ENCODE measurements around the gene DYNC2H1. TPM values are rescaled to one million over a fixed set of nuclear protein-coding genes. Genes with fewer than 3 reads are reported as not detected.

The DYNC2H1 gene
- total and polyA plus RNA-seq, 2 donors (not counting 1 experiment from before 2014, with no cell fraction given) = 20.1 to 65.9 TPM

DNA sequence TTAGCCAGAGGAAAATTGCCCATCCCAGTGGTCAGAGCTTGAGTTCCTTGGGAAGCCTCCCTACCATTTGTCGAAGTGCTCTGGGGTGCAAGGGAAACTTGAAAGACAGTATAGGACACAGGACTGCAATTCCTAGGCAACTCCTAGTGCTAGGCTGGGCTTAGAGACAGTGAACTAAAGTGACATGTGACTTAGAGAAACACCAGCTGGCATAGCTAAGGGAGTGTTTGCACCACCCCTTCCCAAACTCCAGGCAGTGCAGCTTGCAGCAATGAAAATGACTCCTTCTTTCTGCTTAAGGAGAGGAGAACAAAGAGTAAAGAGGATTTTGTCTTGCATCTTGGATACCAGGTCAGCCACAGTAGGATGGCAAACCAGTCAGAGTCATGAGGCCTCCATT, 388.0 kb downstream of the DYNC2H1 start:
- no peak overlapping the region for H3K27ac ChIP-seq (ENCODE audit: insufficient read depth, low read length)
- H3K27me3 ChIP-seq (ENCODE audit: control insufficient read depth, insufficient read depth, low read length) = no peaks in the 10 kb centered on the region
- H3K36me3 ChIP-seq (ENCODE audit: control insufficient read depth, insufficient read depth, low read length) = no peaks in the 10 kb centered on the region
- H3K9ac ChIP-seq (ENCODE audit: insufficient read depth, low read length) = no peak overlapping the region
- no peaks in the 10 kb centered on the region for H3K4me1 ChIP-seq (ENCODE audit: control insufficient read depth, extremely low read depth, insufficient read depth, low read length)
- no peak overlapping the region for H3K4me2 ChIP-seq (ENCODE audit: extremely low read depth, insufficient read depth, low read length)
- no peaks in the 10 kb centered on the region for H4K20me1 ChIP-seq (ENCODE audit: control insufficient read depth, extremely low read depth, insufficient read depth, low read length)
- no peak overlapping the region for H2AFZ ChIP-seq (ENCODE audit: low read length)
- no peak overlapping the region for H3K4me3 ChIP-seq (replicated peaks in 1 of 4; ENCODE audit: control extremely low read depth in 1 of 4, insufficient read depth in 1 of 4, low read depth in 3 of 4, low read length in 4 of 4)
- TF ChIP-seq EZH2 (IDR thresholded peaks at IDR 0.05; ENCODE audit: low read length, missing control alignments) = no peak
- TF ChIP-seq, protein P1, sequence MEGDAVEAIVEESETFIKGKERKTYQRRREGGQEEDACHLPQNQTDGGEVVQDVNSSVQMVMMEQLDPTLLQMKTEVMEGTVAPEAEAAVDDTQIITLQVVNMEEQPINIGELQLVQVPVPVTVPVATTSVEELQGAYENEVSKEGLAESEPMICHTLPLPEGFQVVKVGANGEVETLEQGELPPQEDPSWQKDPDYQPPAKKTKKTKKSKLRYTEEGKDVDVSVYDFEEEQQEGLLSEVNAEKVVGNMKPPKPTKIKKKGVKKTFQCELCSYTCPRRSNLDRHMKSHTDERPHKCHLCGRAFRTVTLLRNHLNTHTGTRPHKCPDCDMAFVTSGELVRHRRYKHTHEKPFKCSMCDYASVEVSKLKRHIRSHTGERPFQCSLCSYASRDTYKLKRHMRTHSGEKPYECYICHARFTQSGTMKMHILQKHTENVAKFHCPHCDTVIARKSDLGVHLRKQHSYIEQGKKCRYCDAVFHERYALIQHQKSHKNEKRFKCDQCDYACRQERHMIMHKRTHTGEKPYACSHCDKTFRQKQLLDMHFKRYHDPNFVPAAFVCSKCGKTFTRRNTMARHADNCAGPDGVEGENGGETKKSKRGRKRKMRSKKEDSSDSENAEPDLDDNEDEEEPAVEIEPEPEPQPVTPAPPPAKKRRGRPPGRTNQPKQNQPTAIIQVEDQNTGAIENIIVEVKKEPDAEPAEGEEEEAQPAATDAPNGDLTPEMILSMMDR (conservative IDR thresholded peaks at IDR 0.05 in 1 of 2, IDR thresholded peaks at IDR 0.05 in 1 of 2; ENCODE audit: low read depth in 1 of 2, low read length in 2 of 2) = no peak
- H3K79me2 ChIP-seq (ENCODE audit: control insufficient read depth, insufficient read depth, low read length) = no peaks in the 10 kb centered on the region
- no peaks in the 10 kb centered on the region for H3K9me3 ChIP-seq (ENCODE audit: control insufficient read depth, insufficient read depth, low read depth, low read length)
- peak in 1 of 2 donors; percentile 10 for DNase-seq (ENCODE audit: low read depth in 2 of 2)

DNA sequence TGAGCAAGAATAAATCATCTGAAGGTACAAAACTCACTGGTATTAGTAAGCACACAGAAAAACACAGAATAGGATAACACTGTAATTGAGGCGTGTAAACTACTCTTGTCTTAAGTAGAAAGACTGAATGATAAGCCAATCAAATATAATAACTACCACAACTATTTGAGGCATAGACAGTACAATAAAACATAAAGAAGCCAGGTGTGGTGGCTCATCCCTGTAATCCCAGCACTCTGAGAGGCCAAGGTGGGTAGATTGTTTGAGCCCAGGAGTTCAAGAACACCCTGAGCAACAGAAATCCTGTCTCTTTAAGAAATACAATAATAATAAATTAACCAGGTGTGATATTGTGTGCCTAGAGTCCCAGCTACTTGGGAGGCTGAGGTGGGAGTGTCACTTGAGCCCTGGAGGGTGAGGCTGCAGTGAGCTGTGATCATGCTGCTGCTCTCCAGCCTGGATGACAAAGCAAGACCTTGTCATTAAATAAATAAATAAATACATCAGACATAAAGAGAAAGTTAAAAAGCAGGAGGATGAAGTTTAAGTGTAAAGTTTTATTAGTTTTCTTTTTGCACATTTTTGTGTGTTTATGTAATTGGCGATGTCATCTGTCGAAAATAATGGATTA, 390.6 kb downstream of the DYNC2H1 start:
- no peak for DNase-seq (ENCODE audit: low read depth in 2 of 2)
- H4K20me1 ChIP-seq (ENCODE audit: control insufficient read depth, extremely low read depth, insufficient read depth, low read length) = no peaks in the 10 kb centered on the region

DNA sequence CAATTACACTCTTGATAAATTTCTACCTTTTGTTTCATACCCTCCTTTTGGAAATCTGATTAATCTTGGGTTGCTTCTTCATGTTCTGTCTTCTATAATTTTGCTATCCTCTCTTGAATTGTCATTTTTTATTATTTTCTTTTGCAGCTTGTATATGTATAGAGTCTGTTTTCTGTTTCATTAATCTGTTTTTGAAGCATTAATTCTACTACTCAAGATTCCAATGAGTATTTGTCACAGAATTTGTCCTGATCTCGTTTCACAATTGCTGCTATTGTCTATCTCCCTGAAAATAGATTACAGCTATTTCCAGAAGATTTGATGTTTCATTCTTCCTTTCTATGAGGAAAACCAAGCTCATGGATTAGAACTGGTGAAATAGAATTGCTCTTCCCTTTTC, 406.1 kb downstream of the DYNC2H1 start:
- Histone ChIP-seq H3K27me3 (ENCODE audit: control insufficient read depth, insufficient read depth, low read length) (no peaks in the 10 kb centered on the region), H2AFZ (ENCODE audit: low read length) (no peak overlapping the region), H3K4me3 (replicated peaks in 1 of 4; ENCODE audit: control extremely low read depth in 1 of 4, insufficient read depth in 1 of 4, low read depth in 3 of 4, low read length in 4 of 4) (no peak overlapping the region), H3K9ac (ENCODE audit: insufficient read depth, low read length) (no peak overlapping the region), H3K9me3 (ENCODE audit: control insufficient read depth, insufficient read depth, low read depth, low read length) (no peaks in the 10 kb centered on the region), H3K36me3 (ENCODE audit: control insufficient read depth, insufficient read depth, low read length) (no peaks in the 10 kb centered on the region), H3K27ac (ENCODE audit: insufficient read depth, low read length) (no peak overlapping the region), H4K20me1 (ENCODE audit: control insufficient read depth, extremely low read depth, insufficient read depth, low read length) (no peaks in the 10 kb centered on the region), H3K4me1 (ENCODE audit: control insufficient read depth, extremely low read depth, insufficient read depth, low read length) (no peaks in the 10 kb centered on the region), H3K79me2 (ENCODE audit: control insufficient read depth, insufficient read depth, low read length) (no peaks in the 10 kb centered on the region), H3K4me2 (ENCODE audit: extremely low read depth, insufficient read depth, low read length) (no peak overlapping the region)
- no peak for TF ChIP-seq EZH2 (IDR thresholded peaks at IDR 0.05; ENCODE audit: low read length, missing control alignments)
- TF ChIP-seq, protein P1 (conservative IDR thresholded peaks at IDR 0.05 in 1 of 2, IDR thresholded peaks at IDR 0.05 in 1 of 2; ENCODE audit: low read depth in 1 of 2, low read length in 2 of 2) = no peak
- no peak for DNase-seq (ENCODE audit: low read depth in 2 of 2)

More for the DNA sequence above, 390.6 kb downstream of the DYNC2H1 start:
- no peaks in the 10 kb centered on the region for H3K36me3 ChIP-seq (ENCODE audit: control insufficient read depth, insufficient read depth, low read length)
- H3K27me3 ChIP-seq (ENCODE audit: control insufficient read depth, insufficient read depth, low read length) = no peaks in the 10 kb centered on the region
- H3K4me2 ChIP-seq (ENCODE audit: extremely low read depth, insufficient read depth, low read length) = no peak overlapping the region
- H3K4me1 ChIP-seq (ENCODE audit: control insufficient read depth, extremely low read depth, insufficient read depth, low read length) = no peaks in the 10 kb centered on the region
- H3K27ac ChIP-seq (ENCODE audit: insufficient read depth, low read length) = no peak overlapping the region
- H2AFZ ChIP-seq (ENCODE audit: low read length) = no peak overlapping the region
- no peak for TF ChIP-seq EZH2 (IDR thresholded peaks at IDR 0.05; ENCODE audit: low read length, missing control alignments)
- TF ChIP-seq, protein P1 (conservative IDR thresholded peaks at IDR 0.05 in 1 of 2, IDR thresholded peaks at IDR 0.05 in 1 of 2; ENCODE audit: low read depth in 1 of 2, low read length in 2 of 2) = no peak
- no peaks in the 10 kb centered on the region for H3K79me2 ChIP-seq (ENCODE audit: control insufficient read depth, insufficient read depth, low read length)
- H3K4me3 ChIP-seq (replicated peaks in 1 of 4; ENCODE audit: control extremely low read depth in 1 of 4, insufficient read depth in 1 of 4, low read depth in 3 of 4, low read length in 4 of 4) = no peak overlapping the region
- no peak overlapping the region for H3K9ac ChIP-seq (ENCODE audit: insufficient read depth, low read length)
- no peaks in the 10 kb centered on the region for H3K9me3 ChIP-seq (ENCODE audit: control insufficient read depth, insufficient read depth, low read depth, low read length)

Data from fibroblast of lung (primary cell).